Tongue (tissue), 2 donors: ENCODE results near the gene TOP1. TPM values are rescaled to one million over a fixed set of nuclear protein-coding genes. Genes with fewer than 3 reads are reported as not detected.
"Not testable (repeated sequence)": the region's sequence is repeated elsewhere in the genome, so short reads cannot be mapped to it uniquely, and the experiment has no call there.

Experiments used
- DNase-seq: peaks from one replicate; pipeline ENCODE4 v3.0.0-alpha.2; 2015
- total RNA-seq: library from RNA; depleted of rRNA; stranded (reverse); fragments of >200 nt; gene quantifications from one replicate; pipeline ENCODE4 v1.2.3, GENCODE V29; 2014

TOP1 gene
- 33.6 TPM for total RNA-seq

- DNase-seq: peak; percentile 100
These were observed at the start of gene TOP1 for GRCh38 chr20:41028359-41029149. Gene TOP1, plus strand, starts transcription at chr20:41028822. Its CDS starts 246 bp downstream, at chr20:41029068.

- DNase-seq: no peak
These were observed 49.4 kb upstream of the TOP1 start for GRCh38 chr20:40979247-40979646.

GRCh38 chr20:40980106-40980827, 48.4 kb upstream of the TOP1 start:
- no peak for DNase-seq

GRCh38 chr20:40980828-40981310, 47.8 kb upstream of the TOP1 start:
- no peak for DNase-seq

- DNase-seq: no peak
These were observed 46.0 kb upstream of the TOP1 start for GRCh38 chr20:40982415-40983145.

GRCh38 chr20:40983898-40984297, 44.7 kb upstream of the TOP1 start:
- no peak for DNase-seq

GRCh38 chr20:40984496-40984895, 44.1 kb upstream of the TOP1 start:
- DNase-seq: no peak

GRCh38 chr20:40986774-40987173, 41.8 kb upstream of the TOP1 start:
- DNase-seq: no peak

GRCh38 chr20:40990542-40991120, 38.0 kb upstream of the TOP1 start:
- DNase-seq: peak; percentile 89

GRCh38 chr20:40991181-40991889, 37.3 kb upstream of the TOP1 start:
- DNase-seq: no peak

- no peak for DNase-seq
These were observed 36.1 kb upstream of the TOP1 start for GRCh38 chr20:40992349-40993113.

- no peak for DNase-seq
These were observed 34.7 kb upstream of the TOP1 start for GRCh38 chr20:40993794-40994540.

GRCh38 chr20:40996326-40996725, 32.3 kb upstream of the TOP1 start:
- no peak for DNase-seq

- DNase-seq: no peak
These were observed 31.5 kb upstream of the TOP1 start for GRCh38 chr20:40997116-40997515.

GRCh38 chr20:40999841-41000240, 28.8 kb upstream of the TOP1 start:
- no peak for DNase-seq

GRCh38 chr20:41000628-41001027, 28.0 kb upstream of the TOP1 start:
- DNase-seq: no peak

- no peak for DNase-seq
These were observed 27.1 kb upstream of the TOP1 start for GRCh38 chr20:41001497-41001896.

- DNase-seq: no peak
These were observed 25.8 kb upstream of the TOP1 start for GRCh38 chr20:41002842-41003142.

GRCh38 chr20:41003143-41003935, 25.3 kb upstream of the TOP1 start:
- no peak for DNase-seq

- DNase-seq: not testable (repeated sequence)
These were observed 24.7 kb upstream of the TOP1 start for GRCh38 chr20:41003936-41004294.
